Common myeloid progenitor, CD34-positive (primary cell): Measurements from ENCODE around the gene SPATA31E1.

Experiments used
- CTCF ChIA-PET: fragments of 350-600 bp; sonication (Branson Sonifier 250); formaldehyde crosslinking; loops from one replicate; lab custom pipeline; 2021; ENCODE audit warnings: antibody characterized with exemption; lab: Charles Lee
- POLR2A ChIA-PET: fragments of 350-600 bp; sonication (Branson Sonifier 250); formaldehyde crosslinking; loops from one replicate; lab custom pipeline; 2021; ENCODE audit warnings: antibody characterized with exemption; lab: Charles Lee
- DNase-seq, 3 donors: peaks; one replicate each; pipeline versions ENCODE4 v3.0.0 to v3.0.0-alpha.2; 2013
- H3K27ac ChIP-seq, 2 experiments: 1 replicate in 1 of 2; 2 replicates in 1 of 2; pipeline ENCODE4 v1.7.0; 2013; ENCODE audit warnings: inconsistent platforms in 2 of 2, low read length in 2 of 2, mild to moderate bottlenecking in 2 of 2, low read depth in 1 of 2, moderate library complexity in 1 of 2; ENCODE audit not compliant: severe bottlenecking in 2 of 2, insufficient read depth in 1 of 2, poor library complexity in 1 of 2
- H3K27me3 ChIP-seq, 5 experiments: replicated peaks in 2 of 5; 1 replicate in 3 of 5; 2 replicates in 2 of 5; pipeline versions ENCODE4 v1.6.1 to v1.7.0; 2013; ENCODE audit warnings: low read length in 4 of 5, mild to moderate bottlenecking in 2 of 5, moderate library complexity in 2 of 5, inconsistent platforms in 1 of 5; ENCODE audit not compliant: insufficient read depth in 5 of 5, control insufficient read depth in 4 of 5
- H3K36me3 ChIP-seq, 4 experiments: 1 replicate in 2 of 4; 2 replicates in 2 of 4; pipeline versions ENCODE4 v1.6.1 to v1.7.0; 2013; ENCODE audit warnings: low read length in 3 of 4, control low read depth in 1 of 4, mild to moderate bottlenecking in 1 of 4; ENCODE audit not compliant: control insufficient read depth in 4 of 4, insufficient read depth in 4 of 4
- H3K4me1 ChIP-seq, 4 experiments: 1 replicate in 3 of 4; 2 replicates in 1 of 4; pipeline versions ENCODE4 v1.6.1 to v1.7.1; 2013; ENCODE audit warnings: low read length in 3 of 4, mild to moderate bottlenecking in 3 of 4, control low read depth in 1 of 4, inconsistent platforms in 1 of 4, moderate library complexity in 1 of 4; ENCODE audit not compliant: control insufficient read depth in 4 of 4, insufficient read depth in 4 of 4; ENCODE audit errors: control extremely low read depth in 1 of 4
- H3K4me3 ChIP-seq, 7 experiments: 1 replicate in 4 of 7; 2 replicates in 3 of 7; pipeline versions ENCODE4 v1.5.1 to v1.7.0; 2013; ENCODE audit warnings: mild to moderate bottlenecking in 7 of 7, low read length in 6 of 7, moderate library complexity in 6 of 7, inconsistent platforms in 2 of 7, low read depth in 2 of 7, control low read depth in 1 of 7; ENCODE audit not compliant: insufficient read depth in 4 of 7, control insufficient read depth in 1 of 7; ENCODE audit errors: extremely low read depth in 1 of 7
- H3K9me3 ChIP-seq, 5 experiments: 1 replicate in 4 of 5; 2 replicates in 1 of 5; pipeline versions ENCODE4 v1.6.1 to v1.7.1; 2013; ENCODE audit warnings: low read length in 4 of 5, mild to moderate bottlenecking in 2 of 5, inconsistent platforms in 1 of 5, low read depth in 1 of 5, moderate library complexity in 1 of 5; ENCODE audit not compliant: control insufficient read depth in 4 of 5, insufficient read depth in 2 of 5; ENCODE audit errors: control extremely low read depth in 1 of 5
- WGBS: methylation state at CpG from one replicate; pipeline ENCODE4 v1.1.5; 2013; ENCODE audit not compliant: insufficient coverage; 5-methylcytosine and 5-hydroxymethylcytosine counted together

SPATA31E1 gene

GRCh38 chr9:87885484-87886189 is 3.0 kb downstream of the SPATA31E1 start:
- WGBS, result 94% methylated on average over 12 of the region's 13 CpGs

GRCh38 chr9:87886210-87886932 is 3.7 kb downstream of the SPATA31E1 start:
- Histone ChIP-seq H3K4me3 (no peak overlapping the region), H3K9me3 (no peaks in the 10 kb centered on the region), H3K4me1 (no peaks in the 10 kb centered on the region), H3K36me3 (no peaks in the 10 kb centered on the region), H3K27me3 (no peaks in the 10 kb centered on the region), H3K27ac (no peak overlapping the region)
- no peak for DNase-seq
- 83% methylated on average over 8 of the region's 11 CpGs for WGBS
- POLR2A ChIA-PET, result no interaction called here
- CTCF ChIA-PET, result no interaction called here

More at GRCh38 chr9:87885484-87886189, 3.0 kb downstream of the SPATA31E1 start:
- Histone ChIP-seq H3K27me3 (no peaks in the 10 kb centered on the region), H3K4me1 (no peaks in the 10 kb centered on the region), H3K36me3 (no peaks in the 10 kb centered on the region), H3K9me3 (no peaks in the 10 kb centered on the region), H3K4me3 (no peak overlapping the region), H3K27ac (no peak overlapping the region)
- CTCF ChIA-PET, result interaction anchor here (0.6 kb wide), 1 partner anchor 11 kb away, joined by 3 read pairs; no protein-coding TSS in a partner anchor
- POLR2A ChIA-PET, result no interaction called here
- no peak for DNase-seq

GRCh38 chr9:87886933-87887505 is 4.3 kb downstream of the SPATA31E1 start:
- WGBS, result 86% methylated on average over 8 of the region's 13 CpGs
- no peak overlapping the region for H3K27ac ChIP-seq
- ChIA-PET POLR2A (no interaction called here), CTCF (no interaction called here)
- no peaks in the 10 kb centered on the region for H3K27me3 ChIP-seq
- H3K36me3 ChIP-seq, result no peaks in the 10 kb centered on the region
- DNase-seq, result no peak
- H3K4me1 ChIP-seq, result no peaks in the 10 kb centered on the region
- H3K9me3 ChIP-seq, result no peaks in the 10 kb centered on the region
- H3K4me3 ChIP-seq, result no peak overlapping the region

- Histone ChIP-seq H3K27me3 (no peaks in the 10 kb centered on the region), H3K4me3 (no peak overlapping the region), H3K4me1 (no peaks in the 10 kb centered on the region), H3K9me3 (peaks cover 0 to 3% (median 0%) of the 10 kb centered on the region in 5 experiments), H3K27ac (no peak overlapping the region), H3K36me3 (no peaks in the 10 kb centered on the region)
- ChIA-PET POLR2A (no interaction called here), CTCF (no interaction called here)
- no peak for DNase-seq
- 94% methylated on average over 12 of the region's 13 CpGs for WGBS
Measured at GRCh38 chr9:87887661-87888480, 5.2 kb downstream of the SPATA31E1 start.

GRCh38 chr9:87888501-87888900 is 5.8 kb downstream of the SPATA31E1 start:
- ChIA-PET POLR2A (no interaction called here), CTCF (no interaction called here)
- WGBS, result 98% methylated on average over 5 of the region's 6 CpGs
- no peak for DNase-seq
- peaks cover 0 to 3% (median 0%) of the 10 kb centered on the region in 5 experiments for H3K9me3 ChIP-seq
- no peak overlapping the region for H3K4me3 ChIP-seq
- H3K27me3 ChIP-seq, result no peaks in the 10 kb centered on the region
- H3K4me1 ChIP-seq, result no peaks in the 10 kb centered on the region
- no peak overlapping the region for H3K27ac ChIP-seq
- no peaks in the 10 kb centered on the region for H3K36me3 ChIP-seq

GRCh38 chr9:87889065-87889881 is 6.6 kb downstream of the SPATA31E1 start:
- no peak overlapping the region for H3K27ac ChIP-seq
- DNase-seq, result no peak
- peaks cover 0 to 4% (median 3%) of the 10 kb centered on the region in 5 experiments for H3K9me3 ChIP-seq
- 98% methylated on average over 11 of the region's 12 CpGs for WGBS
- H3K4me3 ChIP-seq, result no peak overlapping the region
- POLR2A ChIA-PET, result interaction anchor here (0.6 kb wide), 1 partner anchor 941 kb away, joined by 4 read pairs; no protein-coding TSS in a partner anchor
- H3K27me3 ChIP-seq, result no peaks in the 10 kb centered on the region
- no peaks in the 10 kb centered on the region for H3K4me1 ChIP-seq
- CTCF ChIA-PET, result no interaction called here
- no peaks in the 10 kb centered on the region for H3K36me3 ChIP-seq
